ENCODE data around the gene LPP. TPM values are rescaled to one million over a fixed set of nuclear protein-coding genes. Genes with fewer than 3 reads are reported as not detected.

Gene LPP
- total RNA-seq, 2 donors from 2014 or later = 46.6 to 92.4 TPM

DNA sequence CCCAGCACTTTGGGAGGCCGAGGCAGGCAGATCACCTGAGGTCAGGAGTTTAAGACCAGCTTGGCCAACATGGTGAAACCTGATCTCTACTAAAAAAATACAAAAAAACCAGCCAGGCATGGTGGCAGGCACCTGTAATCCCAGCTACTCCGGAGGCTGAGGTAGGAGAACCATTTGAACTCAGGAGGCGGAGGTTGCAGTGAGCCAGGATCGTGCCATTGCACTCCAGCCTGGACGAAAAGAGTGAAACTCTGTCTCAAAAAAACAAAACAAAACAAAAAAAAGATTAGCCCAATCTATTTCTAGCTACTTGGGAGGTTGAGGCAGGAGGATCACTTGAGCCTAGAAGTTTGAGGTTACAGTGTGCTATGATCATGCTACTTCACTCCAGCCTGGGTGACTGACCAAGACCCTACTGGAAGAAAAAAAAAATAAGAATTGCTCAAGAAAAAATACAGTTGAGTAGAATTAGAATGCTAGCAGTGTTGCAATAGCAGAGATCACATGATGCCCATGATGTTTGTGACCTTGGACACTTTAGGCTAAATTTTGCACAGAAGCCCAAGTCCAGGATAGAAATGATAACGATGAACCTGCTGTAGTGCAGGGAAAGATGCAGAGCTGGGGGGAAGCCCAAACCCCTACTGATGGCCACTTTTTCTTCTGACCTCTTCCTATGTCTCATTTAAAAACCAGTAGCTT lies 162.2 kb downstream of the LPP start:
- Mint-ChIP-seq H3K4me3 (peak overlapping the region; percentile 13), H3K27ac (no peak overlapping the region), H3K27me3 (no peaks in the 10 kb centered on the region), H3K9me3 (no peaks in the 10 kb centered on the region), H3K4me1 (peaks cover 17% of the 10 kb centered on the region), H3K36me3 (ENCODE audit: low read depth) (no peaks in the 10 kb centered on the region)
- peak; percentile 76 for ATAC-seq (replicated peaks)

DNA sequence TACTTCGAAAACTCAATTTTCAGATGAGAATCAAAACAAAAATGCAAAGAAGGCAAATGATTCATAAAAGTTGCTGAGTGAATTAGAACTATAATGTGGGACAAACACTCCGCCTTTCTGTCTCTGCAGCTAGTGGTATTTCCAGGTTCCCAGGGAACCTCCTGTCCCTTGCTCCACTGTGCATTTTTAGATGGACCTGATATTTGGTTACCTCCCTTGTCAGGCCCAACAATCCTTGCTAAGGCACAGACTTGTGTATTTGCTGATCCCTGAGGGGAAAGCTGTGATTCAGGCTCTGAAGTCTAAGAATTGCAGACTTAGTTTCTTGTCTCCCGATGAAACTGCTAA lies 162.7 kb downstream of the LPP start:
- Mint-ChIP-seq H3K4me1 (peaks cover 17% of the 10 kb centered on the region), H3K4me3 (peak overlapping the region; percentile 13), H3K36me3 (ENCODE audit: low read depth) (no peaks in the 10 kb centered on the region), H3K27ac (no peak overlapping the region), H3K9me3 (no peaks in the 10 kb centered on the region), H3K27me3 (no peaks in the 10 kb centered on the region)
- ATAC-seq (replicated peaks) = peak; percentile 71

DNA sequence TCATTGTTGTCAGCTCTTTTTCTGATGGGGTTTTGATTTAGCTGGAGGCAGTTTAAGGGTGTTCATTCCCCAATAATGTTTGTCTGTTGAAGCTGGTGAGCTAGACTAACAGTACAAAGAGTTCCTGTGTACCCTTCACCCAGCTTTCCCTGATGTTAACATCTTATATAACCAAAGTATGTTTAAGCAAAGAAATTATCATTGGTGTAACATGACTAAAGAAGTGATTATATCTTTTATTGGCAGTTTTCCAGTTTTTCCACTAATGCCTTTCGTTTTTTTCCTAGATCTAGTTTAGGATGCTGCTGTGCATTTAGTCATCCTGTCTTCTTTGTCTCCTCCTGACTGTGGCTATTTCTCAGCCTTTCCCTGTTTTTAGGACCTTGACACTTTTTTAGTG lies 165.6 kb downstream of the LPP start:
- no peaks in the 10 kb centered on the region for H3K36me3 Mint-ChIP-seq (ENCODE audit: low read depth)
- peaks cover 3% of the 10 kb centered on the region for H3K9me3 Mint-ChIP-seq
- no peaks in the 10 kb centered on the region for H3K27me3 Mint-ChIP-seq
- no peak for ATAC-seq (replicated peaks)
- no peak overlapping the region for H3K4me3 Mint-ChIP-seq
- H3K4me1 Mint-ChIP-seq = peaks cover 42% of the 10 kb centered on the region
- no peak overlapping the region for H3K27ac Mint-ChIP-seq

DNA sequence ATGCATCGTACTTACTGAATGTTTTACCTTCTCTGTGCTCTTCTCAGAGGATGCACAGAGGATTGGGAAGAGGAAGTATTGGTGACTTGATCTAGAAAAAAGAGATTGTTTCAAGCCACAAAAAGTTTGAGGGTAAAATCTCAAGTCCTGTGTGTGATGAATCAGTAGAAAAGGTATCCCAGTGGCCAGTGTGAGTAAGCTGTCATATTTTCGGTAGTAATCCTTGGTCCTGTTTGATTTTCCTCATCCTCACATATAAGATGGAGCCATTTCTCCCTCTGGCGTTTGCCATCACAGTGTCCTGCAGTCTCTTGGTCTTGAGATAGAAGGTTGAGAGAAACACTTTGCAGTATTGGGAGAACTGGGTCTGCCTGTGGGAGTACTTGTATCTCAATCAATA lies 166.8 kb downstream of the LPP start:
- peaks cover 44% of the 10 kb centered on the region for H3K4me1 Mint-ChIP-seq
- H3K27ac Mint-ChIP-seq = no peak overlapping the region
- peak; percentile 20 for ATAC-seq (replicated peaks)

DNA sequence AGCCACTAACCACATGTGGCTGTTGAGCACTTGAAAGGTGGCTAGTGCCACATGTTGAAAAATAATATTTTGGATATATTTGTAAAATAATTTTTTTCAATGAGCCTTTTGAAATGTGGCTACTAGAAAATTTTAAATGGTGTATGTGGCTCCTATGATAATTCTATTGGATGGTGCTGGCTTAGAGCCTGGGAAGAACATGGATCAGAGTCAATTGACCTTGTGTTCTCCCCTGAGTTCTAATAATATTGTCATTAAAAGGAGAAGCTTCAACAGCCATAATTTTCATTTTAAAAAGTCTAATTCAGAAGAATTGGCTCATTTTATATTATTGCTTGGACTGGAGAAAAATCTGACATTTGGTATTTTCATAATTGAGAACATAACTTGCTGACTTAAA lies 167.3 kb downstream of the LPP start:
- peaks cover 4% of the 10 kb centered on the region for H3K9me3 Mint-ChIP-seq
- H3K36me3 Mint-ChIP-seq (ENCODE audit: low read depth) = peaks cover 7% of the 10 kb centered on the region
- no peak overlapping the region for H3K27ac Mint-ChIP-seq
- H3K4me1 Mint-ChIP-seq = peaks cover 48% of the 10 kb centered on the region
- ATAC-seq (replicated peaks) = no peak
- no peak overlapping the region for H3K4me3 Mint-ChIP-seq
- H3K27me3 Mint-ChIP-seq = no peaks in the 10 kb centered on the region

More for the DNA sequence above, 166.8 kb downstream of the LPP start:
- Mint-ChIP-seq H3K9me3 (peaks cover 4% of the 10 kb centered on the region), H3K36me3 (ENCODE audit: low read depth) (peaks cover 2% of the 10 kb centered on the region), H3K4me3 (no peak overlapping the region), H3K27me3 (no peaks in the 10 kb centered on the region)

DNA sequence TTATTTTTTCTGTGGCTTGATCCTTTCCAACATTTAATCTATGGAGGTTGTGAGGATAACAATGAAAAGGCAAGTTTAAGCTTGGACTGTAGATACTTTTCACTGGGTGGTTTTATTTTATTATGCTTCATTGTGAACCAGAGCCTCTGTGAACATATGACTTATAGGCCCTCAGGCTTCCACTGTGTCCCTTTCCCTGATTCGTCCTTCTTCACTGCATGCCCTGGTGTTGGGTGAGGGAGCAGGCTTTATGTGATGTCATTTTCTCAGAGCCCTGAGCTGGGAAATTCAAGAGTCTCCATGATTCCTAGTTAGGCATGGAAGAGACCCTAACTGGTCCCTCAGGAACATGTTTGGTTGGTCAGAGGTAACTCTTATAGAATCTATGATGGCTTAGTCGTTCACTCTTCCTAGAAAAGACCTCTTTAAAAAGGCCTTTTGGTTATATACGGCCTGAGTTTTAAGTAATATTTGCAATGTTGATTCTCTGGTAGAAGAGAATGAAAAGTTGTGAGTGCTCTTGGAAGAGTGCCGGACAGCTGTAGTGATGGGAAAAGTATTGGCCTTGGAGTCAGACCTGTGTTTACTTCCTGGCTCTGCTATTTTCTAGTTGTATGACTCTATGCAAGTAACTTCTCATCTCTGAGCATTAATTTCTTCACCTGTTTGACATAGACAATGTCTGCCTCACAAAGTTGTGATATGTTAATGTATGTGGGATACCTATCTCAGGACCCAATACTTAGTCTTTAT lies 168.4 kb downstream of the LPP start:
- Mint-ChIP-seq H3K4me3 (peak overlapping the region; percentile 73), H3K9me3 (peaks cover 4% of the 10 kb centered on the region), H3K4me1 (peaks cover 41% of the 10 kb centered on the region), H3K27ac (peak overlapping the region; percentile 92), H3K36me3 (ENCODE audit: low read depth) (peaks cover 9% of the 10 kb centered on the region), H3K27me3 (no peaks in the 10 kb centered on the region)
- no peak for ATAC-seq (replicated peaks)

DNA sequence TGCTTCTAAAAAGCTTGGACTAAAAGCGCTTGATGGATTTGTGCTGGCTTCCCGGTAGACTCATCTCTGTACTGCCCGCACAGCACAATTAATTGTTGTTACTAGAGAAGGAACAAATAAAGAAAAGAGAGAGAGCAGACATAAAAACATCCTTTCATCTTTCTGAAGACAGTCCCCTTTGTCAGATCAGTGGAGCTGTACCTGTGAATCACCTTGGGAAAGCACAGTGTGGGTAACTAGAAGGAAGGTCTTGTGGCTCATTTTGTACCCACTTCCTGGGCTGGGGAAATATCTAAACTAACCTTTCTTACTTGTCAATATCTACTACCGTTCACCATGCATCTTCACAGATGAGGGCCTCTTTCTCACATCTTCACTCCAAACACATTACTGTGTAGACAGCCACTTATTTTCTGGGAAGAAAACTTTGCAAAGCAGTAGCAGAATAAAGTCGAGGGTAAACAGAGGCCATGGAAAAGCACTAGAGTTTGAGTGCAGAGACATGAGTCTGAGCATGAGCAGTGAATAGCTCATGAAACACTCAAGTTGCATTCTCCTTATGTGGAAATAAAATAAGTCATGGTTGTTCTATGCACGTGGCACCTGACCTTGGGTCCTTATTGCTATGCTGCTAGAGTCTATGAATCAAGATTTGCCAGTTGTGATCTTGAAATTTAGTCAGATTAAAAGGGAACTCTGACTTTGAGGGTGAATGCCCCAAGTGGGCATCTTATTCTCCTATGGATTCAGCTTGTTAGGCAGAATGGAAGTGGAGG lies 169.3 kb downstream of the LPP start:
- H3K4me1 Mint-ChIP-seq = peaks cover 36% of the 10 kb centered on the region
- no peaks in the 10 kb centered on the region for H3K27me3 Mint-ChIP-seq
- peak overlapping the region; percentile 92 for H3K27ac Mint-ChIP-seq
- ATAC-seq (replicated peaks) = peak; percentile 94
- H3K36me3 Mint-ChIP-seq (ENCODE audit: low read depth) = peaks cover 9% of the 10 kb centered on the region
- peak overlapping the region; percentile 73 for H3K4me3 Mint-ChIP-seq
- peaks cover 4% of the 10 kb centered on the region for H3K9me3 Mint-ChIP-seq

DNA sequence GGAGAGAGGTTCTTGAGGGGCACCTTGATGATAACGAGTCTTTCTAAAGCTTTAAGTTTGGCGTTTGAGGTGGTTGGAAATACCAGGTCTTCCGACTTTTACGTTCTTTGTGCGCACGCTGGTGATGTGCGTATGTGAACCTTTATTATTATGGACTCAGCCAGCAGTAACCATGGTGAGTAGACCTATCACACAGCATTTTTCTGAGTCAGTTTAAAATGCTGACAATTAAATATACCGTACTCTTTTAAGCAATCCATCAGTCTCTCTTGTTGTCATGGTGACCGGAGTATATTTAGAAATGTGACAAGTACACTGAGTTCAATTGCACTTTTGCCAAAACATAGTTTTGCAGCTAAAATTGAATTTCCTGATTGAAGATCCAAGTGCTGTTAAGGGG lies 172.2 kb downstream of the LPP start:
- Mint-ChIP-seq H3K4me3 (no peak overlapping the region), H3K36me3 (ENCODE audit: low read depth) (peaks cover 9% of the 10 kb centered on the region), H3K27ac (no peak overlapping the region), H3K27me3 (no peaks in the 10 kb centered on the region), H3K4me1 (peaks cover 46% of the 10 kb centered on the region), H3K9me3 (peaks cover 4% of the 10 kb centered on the region)
- no peak for ATAC-seq (replicated peaks)

DNA sequence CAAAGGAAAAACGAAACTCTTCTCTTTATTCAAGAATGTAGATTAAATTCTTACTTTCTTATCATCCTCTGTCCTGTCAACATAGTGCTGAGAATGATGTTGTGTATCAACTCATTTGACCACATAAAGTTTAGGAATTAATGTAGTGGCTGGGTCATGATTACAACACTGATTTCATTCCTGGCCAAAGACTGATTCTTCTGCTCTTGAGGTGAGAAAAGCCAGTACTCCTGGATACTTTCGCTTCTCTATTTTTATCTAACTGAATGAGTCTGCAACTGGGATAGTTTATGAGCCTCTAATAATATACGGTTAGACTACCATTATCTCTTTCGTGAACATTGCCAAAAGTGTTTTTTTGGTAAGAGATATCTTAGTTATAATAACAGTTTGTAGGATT lies 173.0 kb downstream of the LPP start:
- no peak for ATAC-seq (replicated peaks)
- no peak overlapping the region for H3K4me3 Mint-ChIP-seq
- no peaks in the 10 kb centered on the region for H3K27me3 Mint-ChIP-seq
- peaks cover 51% of the 10 kb centered on the region for H3K4me1 Mint-ChIP-seq
- peaks cover 4% of the 10 kb centered on the region for H3K9me3 Mint-ChIP-seq
- H3K27ac Mint-ChIP-seq = no peak overlapping the region
- peaks cover 9% of the 10 kb centered on the region for H3K36me3 Mint-ChIP-seq (ENCODE audit: low read depth)

DNA sequence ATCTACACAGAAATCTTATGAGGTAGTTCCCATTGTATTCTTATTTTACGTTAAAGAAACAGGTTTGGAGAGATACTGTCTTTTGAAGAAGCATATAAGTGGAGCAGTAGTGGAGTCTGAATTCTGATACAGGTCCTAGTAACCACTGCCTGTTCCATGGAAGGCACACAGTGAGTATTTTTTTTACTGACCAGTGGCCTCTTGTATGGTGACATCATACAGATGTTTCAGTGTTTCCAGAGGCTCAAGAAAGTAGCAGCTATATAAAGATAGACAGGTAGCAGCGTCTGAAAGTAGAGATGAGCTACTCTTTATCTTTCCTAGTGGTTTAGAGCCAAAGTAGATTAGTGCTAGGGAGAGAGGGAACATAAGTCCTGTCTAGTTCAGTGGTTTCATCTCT lies 173.5 kb downstream of the LPP start:
- H3K9me3 Mint-ChIP-seq = peaks cover 4% of the 10 kb centered on the region
- H3K27me3 Mint-ChIP-seq = no peaks in the 10 kb centered on the region
- no peak for ATAC-seq (replicated peaks)
- H3K27ac Mint-ChIP-seq = no peak overlapping the region
- peaks cover 47% of the 10 kb centered on the region for H3K4me1 Mint-ChIP-seq
- peaks cover 9% of the 10 kb centered on the region for H3K36me3 Mint-ChIP-seq (ENCODE audit: low read depth)
- H3K4me3 Mint-ChIP-seq = no peak overlapping the region

DNA sequence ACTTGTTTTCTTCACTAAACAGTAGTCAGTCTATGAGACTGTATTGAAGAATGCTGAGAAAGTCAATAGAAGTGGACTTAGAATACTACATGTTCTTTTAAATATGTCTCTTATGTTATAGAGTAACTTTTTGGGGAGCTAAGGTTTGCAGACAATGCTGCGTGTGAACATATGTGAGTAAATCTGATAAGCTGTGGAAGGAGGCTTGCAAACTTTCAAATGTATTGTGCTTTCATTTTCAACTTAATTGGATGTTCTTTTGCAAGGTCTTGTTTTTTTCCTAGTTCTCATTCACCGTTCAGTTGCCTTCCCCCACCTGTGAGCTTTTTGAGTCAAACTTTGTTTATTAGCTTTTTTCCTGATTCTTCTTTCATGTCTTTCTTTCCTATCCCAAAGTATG lies 176.2 kb downstream of the LPP start:
- H3K9me3 Mint-ChIP-seq = no peaks in the 10 kb centered on the region
- H3K36me3 Mint-ChIP-seq (ENCODE audit: low read depth) = peaks cover 9% of the 10 kb centered on the region
- H3K4me3 Mint-ChIP-seq = peak overlapping the region; percentile 5
- no peaks in the 10 kb centered on the region for H3K27me3 Mint-ChIP-seq
- no peak overlapping the region for H3K27ac Mint-ChIP-seq
- peaks cover 25% of the 10 kb centered on the region for H3K4me1 Mint-ChIP-seq
- no peak for ATAC-seq (replicated peaks)

DNA sequence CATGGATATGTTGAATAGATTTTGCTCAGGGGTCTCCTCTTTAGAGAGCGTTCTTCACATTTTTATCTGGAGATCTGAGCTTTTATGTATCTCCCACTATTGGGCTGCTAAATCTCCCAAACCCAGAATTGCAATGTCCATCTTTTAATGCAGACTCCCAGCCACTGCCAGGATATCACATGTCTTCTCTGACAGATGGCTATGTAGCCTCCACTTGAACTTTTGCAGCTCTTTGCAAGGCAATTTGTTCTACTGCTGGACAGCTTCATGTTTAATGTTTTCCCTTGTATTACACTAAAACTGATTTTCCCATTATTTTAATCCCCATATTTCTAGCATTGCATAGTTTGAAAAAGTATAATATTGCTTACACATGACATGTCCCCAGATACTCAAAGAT lies 177.2 kb downstream of the LPP start:
- H3K4me1 Mint-ChIP-seq = peaks cover 21% of the 10 kb centered on the region
- no peaks in the 10 kb centered on the region for H3K27me3 Mint-ChIP-seq
- H3K36me3 Mint-ChIP-seq (ENCODE audit: low read depth) = peaks cover 3% of the 10 kb centered on the region
- ATAC-seq (replicated peaks) = no peak
- H3K27ac Mint-ChIP-seq = no peak overlapping the region
- no peak overlapping the region for H3K4me3 Mint-ChIP-seq
- H3K9me3 Mint-ChIP-seq = no peaks in the 10 kb centered on the region

DNA sequence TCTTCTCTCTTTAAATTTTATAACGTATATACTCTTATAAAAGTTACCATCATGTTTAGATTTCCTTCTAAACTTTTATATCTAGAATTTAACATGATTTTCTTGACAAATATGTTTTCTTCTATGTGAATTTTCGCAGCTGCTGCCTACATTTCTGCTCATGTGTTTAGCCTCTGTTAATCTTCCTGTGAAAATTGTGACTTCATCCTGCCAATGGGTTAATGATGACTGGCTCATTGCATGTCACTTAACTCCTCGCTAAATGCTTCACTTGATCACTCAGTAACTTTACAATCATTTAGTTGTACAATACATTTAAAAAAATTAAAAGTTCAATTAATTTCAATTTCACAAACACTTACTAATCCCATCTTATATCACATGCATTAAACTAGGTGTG lies 178.1 kb downstream of the LPP start:
- Mint-ChIP-seq H3K27ac (no peak overlapping the region), H3K4me1 (peaks cover 20% of the 10 kb centered on the region), H3K36me3 (ENCODE audit: low read depth) (no peaks in the 10 kb centered on the region), H3K4me3 (no peak overlapping the region), H3K9me3 (no peaks in the 10 kb centered on the region), H3K27me3 (no peaks in the 10 kb centered on the region)
- ATAC-seq (replicated peaks) = no peak

DNA sequence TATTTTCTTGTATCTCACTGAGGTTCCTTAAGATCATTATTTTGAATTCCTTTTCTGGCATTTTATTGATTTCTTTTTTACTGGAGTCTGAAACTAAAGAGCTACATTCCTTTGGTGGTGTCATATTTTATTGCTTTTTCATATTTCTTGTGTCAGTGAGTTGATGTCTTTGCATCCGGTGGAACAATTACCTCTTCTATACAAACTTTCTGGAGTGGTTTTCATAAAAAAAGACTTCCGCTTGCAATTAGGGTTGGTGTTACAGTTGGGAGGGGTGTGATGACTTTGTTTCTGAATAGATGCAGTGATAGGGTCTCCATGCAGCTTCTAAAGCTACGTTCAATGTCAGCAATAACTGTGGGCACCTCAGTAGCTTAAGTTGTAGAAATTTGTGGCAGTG lies 181.7 kb downstream of the LPP start:
- no peak overlapping the region for H3K27ac Mint-ChIP-seq
- ATAC-seq (replicated peaks) = no peak
- peaks cover 4% of the 10 kb centered on the region for H3K36me3 Mint-ChIP-seq (ENCODE audit: low read depth)
- H3K27me3 Mint-ChIP-seq = no peaks in the 10 kb centered on the region
- H3K9me3 Mint-ChIP-seq = no peaks in the 10 kb centered on the region
- H3K4me1 Mint-ChIP-seq = peaks cover 39% of the 10 kb centered on the region
- H3K4me3 Mint-ChIP-seq = no peak overlapping the region

DNA sequence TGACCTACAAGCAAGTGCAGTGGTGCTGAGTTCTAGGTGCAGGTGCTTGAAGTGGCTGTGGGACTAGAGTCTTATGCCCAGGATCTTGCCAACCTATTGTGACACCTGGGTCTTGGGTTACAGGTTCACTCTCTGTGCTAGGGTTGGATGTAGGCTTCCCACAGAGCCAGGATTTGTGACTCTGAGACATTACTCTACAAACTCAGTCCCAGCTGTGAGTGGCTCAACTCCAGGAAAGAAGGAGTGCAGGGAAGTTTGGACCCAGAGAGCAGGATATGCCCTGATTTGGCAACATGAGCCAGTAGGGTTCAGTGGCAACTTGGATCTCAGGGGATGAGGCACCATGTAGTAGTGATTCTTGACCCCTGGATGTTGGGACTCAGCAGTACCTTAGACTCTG lies 182.2 kb downstream of the LPP start:
- no peak for ATAC-seq (replicated peaks)
- H3K4me1 Mint-ChIP-seq = peaks cover 35% of the 10 kb centered on the region
- no peaks in the 10 kb centered on the region for H3K27me3 Mint-ChIP-seq

More for the DNA sequence above, 182.2 kb downstream of the LPP start:
- Mint-ChIP-seq H3K9me3 (no peaks in the 10 kb centered on the region), H3K36me3 (ENCODE audit: low read depth) (peaks cover 5% of the 10 kb centered on the region), H3K27ac (no peak overlapping the region), H3K4me3 (no peak overlapping the region)

Measured in activated T-helper 17 cell treated with anti-CD3 and anti-CD28 coated beads, Interleukin-2, amount 50 U/mL, for 72 hours (primary cell).